DND-41 (cell line): ENCODE results near the gene SELE.

Experiments used
- ATAC-seq: fragments of 200-7000 bp; cut with Tn5 transposase; 3 replicates; pipeline ENCODE4 v1.9.1; 2021; ENCODE audit warnings: low read depth; ENCODE audit not compliant: insufficient read depth
- DNase-seq: peaks from one replicate; pipeline ENCODE4 v3.0.0-alpha.2; 2020
- H2AFZ ChIP-seq: 2 replicates; pipeline ENCODE4 v1.6.0; 2012; ENCODE audit warnings: low read depth, low read length
- H3K27ac ChIP-seq: 2 replicates; pipeline ENCODE4 v1.5.1; 2012; ENCODE audit warnings: low read length, inconsistent platforms
- H3K27me3 ChIP-seq: fragments of 200-600 bp; sonication (generic); 2 replicates; pipeline ENCODE4 v1.6.0; 2012; ENCODE audit warnings: low read length, mild to moderate bottlenecking, inconsistent platforms; ENCODE audit not compliant: insufficient read depth, poor library complexity
- H3K36me3 ChIP-seq: 2 replicates; pipeline ENCODE4 v1.5.1; 2012; ENCODE audit warnings: low read length, inconsistent platforms; ENCODE audit not compliant: insufficient read depth
- H3K4me1 ChIP-seq: 2 replicates; pipeline ENCODE4 v1.5.1; 2012; ENCODE audit warnings: mild to moderate bottlenecking, low read length; ENCODE audit not compliant: insufficient read depth
- H3K4me2 ChIP-seq: 2 replicates; pipeline ENCODE4 v1.6.0; 2012; ENCODE audit warnings: mild to moderate bottlenecking, moderate library complexity, low read length, inconsistent platforms; ENCODE audit not compliant: insufficient read depth
- H3K4me3 ChIP-seq, 2 experiments: fragments of 200-600 bp in 1 of 2; shearing (Covaris generic) in 1 of 2; 2 replicates each; pipeline ENCODE4 v1.5.1; 2012 to 2016; ENCODE audit warnings: inconsistent platforms in 2 of 2, low read length in 2 of 2, mild to moderate bottlenecking in 2 of 2, low read depth in 1 of 2, moderate library complexity in 1 of 2
- H3K79me2 ChIP-seq: 2 replicates; pipeline ENCODE4 v1.6.0; 2012; ENCODE audit warnings: low read length, inconsistent platforms; ENCODE audit not compliant: insufficient read depth
- H3K9ac ChIP-seq: 2 replicates; pipeline ENCODE4 v1.6.0; 2012; ENCODE audit warnings: low read depth, mild to moderate bottlenecking, inconsistent platforms, low read length, moderate library complexity
- H3K9me3 ChIP-seq: 2 replicates; pipeline ENCODE4 v1.5.1; 2012; ENCODE audit warnings: low read length, moderate library complexity, mild to moderate bottlenecking, inconsistent platforms; ENCODE audit not compliant: insufficient read depth, severe bottlenecking
- H4K20me1 ChIP-seq: 2 replicates; pipeline ENCODE4 v1.6.0; 2012; ENCODE audit warnings: low read length; ENCODE audit not compliant: insufficient read depth
- CTCF ChIP-seq: IDR thresholded peaks from 2 replicates; pipeline ENCODE4 v1.5.1; 2012; ENCODE audit warnings: borderline replicate concordance, low read length, moderate library complexity, mild to moderate bottlenecking; ENCODE audit not compliant: poor library complexity, severe bottlenecking; ENCODE audit errors: extremely low read depth
- EZH2 ChIP-seq: IDR thresholded peaks from 3 replicates; pipeline ENCODE4 v1.6.1; 2012; ENCODE audit warnings: borderline replicate concordance, low read depth, mild to moderate bottlenecking, moderate library complexity, low read length, inconsistent platforms; ENCODE audit not compliant: severe bottlenecking

The SELE gene

DNA sequence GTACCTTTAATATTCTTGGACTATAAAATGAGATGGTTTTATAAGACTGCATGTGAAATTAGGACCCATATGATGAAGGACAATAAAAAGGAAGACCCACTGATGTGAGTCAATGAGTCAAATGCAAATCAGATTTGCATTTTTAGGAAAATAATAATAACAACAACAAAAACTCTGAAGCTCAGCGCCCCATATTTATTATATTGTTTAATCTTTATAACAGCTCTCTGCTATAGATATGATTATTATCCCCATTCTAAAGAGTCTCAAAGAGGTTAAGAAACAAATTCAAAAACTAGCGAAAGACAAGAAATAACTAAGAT lies 21.6 kb downstream of the SELE start:
- H3K36me3 ChIP-seq = peaks cover 24% of the 10 kb centered on the region
- peak overlapping the region; percentile 80 for H3K27ac ChIP-seq
- H3K27me3 ChIP-seq = no peaks in the 10 kb centered on the region
- peaks cover 42% of the 10 kb centered on the region for H3K79me2 ChIP-seq
- H2AFZ ChIP-seq = peak overlapping the region; percentile 74
- no peaks in the 10 kb centered on the region for H4K20me1 ChIP-seq
- ATAC-seq = no peak
- no peak for DNase-seq
- peaks cover 3% of the 10 kb centered on the region for H3K9me3 ChIP-seq
- H3K4me3 ChIP-seq = peak overlapping the region in 1 of 2 experiments; percentile 61; a peak in 1 of 4 replicates
- H3K9ac ChIP-seq = peak overlapping the region; percentile 59
- H3K4me1 ChIP-seq = peaks cover 69% of the 10 kb centered on the region
- peak overlapping the region; percentile 71 for H3K4me2 ChIP-seq
- TF ChIP-seq EZH2 = no peak
- no peak for TF ChIP-seq CTCF

- Histone ChIP-seq H3K27ac (peak within 1 kb of the TSS; percentile 80), H3K4me3 (peak within 1 kb of the TSS; percentile 27 to 61; a peak in 3 of 4 replicates)
Observed at GRCh38 chr1:169711469-169712308, 22.2 kb downstream of the SELE start, which contains the start of gene SELL. SELL (minus strand) TSS chr1:169711620; CDS start chr1:169711498, 122 bp downstream.

DNA sequence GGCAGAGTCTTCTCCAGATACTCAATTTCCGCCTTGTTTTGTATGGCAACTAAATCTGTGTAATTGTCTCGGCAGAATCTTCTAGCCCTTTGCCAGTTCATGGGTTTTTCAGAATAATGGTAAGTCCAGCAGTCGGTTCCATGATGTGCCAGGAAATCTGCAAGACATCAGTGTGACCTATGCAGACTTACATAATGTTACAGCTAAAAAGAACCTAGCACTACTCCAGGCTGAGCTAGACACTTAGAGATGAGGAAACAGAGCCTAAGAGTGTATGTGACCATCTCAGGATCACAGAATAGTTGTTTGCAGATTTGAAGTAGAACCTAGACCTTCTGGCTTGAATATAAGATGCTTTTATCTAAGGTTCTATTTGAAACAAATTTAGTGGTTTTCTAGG lies 25.2 kb downstream of the SELE start:
- Histone ChIP-seq H3K36me3 (peaks cover 60% of the 10 kb centered on the region), H3K79me2 (peaks cover 78% of the 10 kb centered on the region), H3K4me2 (peak overlapping the region; percentile 71), H4K20me1 (no peaks in the 10 kb centered on the region), H3K4me3 (peak overlapping the region; percentile 27 to 61; a peak in 3 of 4 replicates), H3K4me1 (peaks cover 87% of the 10 kb centered on the region), H3K27me3 (no peaks in the 10 kb centered on the region), H3K9ac (peak overlapping the region; percentile 59), H3K9me3 (no peaks in the 10 kb centered on the region), H2AFZ (no peak overlapping the region), H3K27ac (peak overlapping the region; percentile 80)
- no peak for ATAC-seq
- DNase-seq = no peak
- TF ChIP-seq EZH2 = no peak
- TF ChIP-seq CTCF = no peak

More at GRCh38 chr1:169711469-169712308, 22.2 kb downstream of the SELE start, which contains the start of gene SELL:
- Histone ChIP-seq H3K36me3 (peaks cover 30% of the 10 kb centered on the region), H2AFZ (peak within 1 kb of the TSS; percentile 74), H4K20me1 (no peaks in the 10 kb centered on the region), H3K79me2 (peaks cover 48% of the 10 kb centered on the region), H3K4me1 (peaks cover 69% of the 10 kb centered on the region), H3K4me2 (peak within 1 kb of the TSS; percentile 71), H3K27me3 (no peaks in the 10 kb centered on the region), H3K9me3 (peaks cover 3% of the 10 kb centered on the region), H3K9ac (peak within 1 kb of the TSS; percentile 59)
- ATAC-seq (peak; percentile 88), DNase-seq (peak; percentile 88)
- TF ChIP-seq EZH2 (no peak), CTCF (peak; percentile 91)
